HG03520 (cell line): Measurements from ENCODE around the gene TSPYL2.

Source experiments
- ATAC-seq: cut with Tn5 transposase; IDR thresholded peaks from one replicate; pipeline ENCODE4 v1.9.1; 2021; ENCODE audit warnings: mild to moderate bottlenecking, moderate library complexity; ENCODE audit not compliant: unreplicated experiment

The TSPYL2 gene

DNA sequence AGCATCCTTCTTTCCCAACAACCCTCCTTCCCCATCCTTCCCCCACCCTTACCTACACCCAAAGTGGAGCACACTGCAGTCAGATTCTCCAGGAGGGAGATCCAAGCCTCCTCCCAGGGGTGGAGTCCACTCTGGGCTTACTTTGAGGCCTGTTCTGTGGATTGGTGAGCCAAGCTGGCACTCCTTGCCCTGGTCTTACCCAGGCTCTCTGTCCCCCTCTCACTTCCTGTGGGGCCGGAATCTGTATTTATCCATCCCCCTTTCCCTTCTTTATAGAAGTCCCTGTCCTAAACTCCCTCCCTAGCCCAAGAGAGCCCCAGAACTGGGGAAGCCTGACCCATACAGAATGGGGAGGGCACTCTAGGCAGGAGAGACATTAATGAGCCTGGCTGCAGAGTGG, 3.2 kb upstream of the TSPYL2 start:
- ATAC-seq = no peak

DNA sequence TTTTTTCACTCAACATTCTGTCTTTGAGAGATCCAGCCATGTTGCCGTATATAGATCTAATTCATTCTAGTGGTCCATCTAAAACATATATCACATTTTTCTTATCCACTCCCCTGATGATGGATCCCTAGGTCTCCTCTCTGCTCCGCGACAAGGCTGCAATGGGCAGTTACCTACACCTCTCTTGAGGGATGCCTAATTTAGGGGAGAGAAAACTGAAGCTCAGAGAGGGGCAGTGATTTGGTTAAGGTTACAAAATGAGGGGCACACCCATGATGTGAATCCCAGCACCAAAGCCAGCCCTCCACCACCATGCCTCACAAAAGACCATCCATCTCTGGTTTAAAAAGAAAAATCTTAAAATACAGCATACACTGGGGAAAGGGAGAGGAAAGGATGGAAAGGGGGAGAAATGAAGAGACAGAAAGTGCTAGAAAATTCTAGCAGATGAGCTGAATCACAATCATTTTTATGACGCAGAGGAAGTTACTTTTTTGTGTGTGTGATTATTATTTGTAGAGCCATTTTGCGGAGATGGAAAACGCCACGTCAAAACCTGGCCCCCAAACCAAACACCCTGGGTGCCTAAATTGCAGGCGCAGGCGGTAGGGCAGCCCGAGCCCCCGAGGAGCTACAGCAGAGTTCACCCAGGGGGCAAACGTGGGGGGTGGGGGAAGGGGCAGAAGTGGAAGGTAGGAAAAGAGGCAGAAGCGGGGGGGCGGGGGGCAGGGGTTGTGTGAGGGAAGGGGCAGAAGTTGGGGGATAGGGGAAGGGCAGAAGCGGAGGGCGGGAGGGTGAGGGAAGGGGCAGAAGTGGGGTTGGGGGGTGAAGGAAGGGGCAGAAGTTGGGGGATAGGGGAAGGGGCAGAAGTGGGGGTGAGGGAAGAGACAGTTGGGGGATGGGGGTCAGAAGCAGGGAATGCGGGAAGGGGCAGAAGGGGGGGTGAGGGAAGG, 1.3 kb upstream of the TSPYL2 start:
- ATAC-seq = no peak

DNA sequence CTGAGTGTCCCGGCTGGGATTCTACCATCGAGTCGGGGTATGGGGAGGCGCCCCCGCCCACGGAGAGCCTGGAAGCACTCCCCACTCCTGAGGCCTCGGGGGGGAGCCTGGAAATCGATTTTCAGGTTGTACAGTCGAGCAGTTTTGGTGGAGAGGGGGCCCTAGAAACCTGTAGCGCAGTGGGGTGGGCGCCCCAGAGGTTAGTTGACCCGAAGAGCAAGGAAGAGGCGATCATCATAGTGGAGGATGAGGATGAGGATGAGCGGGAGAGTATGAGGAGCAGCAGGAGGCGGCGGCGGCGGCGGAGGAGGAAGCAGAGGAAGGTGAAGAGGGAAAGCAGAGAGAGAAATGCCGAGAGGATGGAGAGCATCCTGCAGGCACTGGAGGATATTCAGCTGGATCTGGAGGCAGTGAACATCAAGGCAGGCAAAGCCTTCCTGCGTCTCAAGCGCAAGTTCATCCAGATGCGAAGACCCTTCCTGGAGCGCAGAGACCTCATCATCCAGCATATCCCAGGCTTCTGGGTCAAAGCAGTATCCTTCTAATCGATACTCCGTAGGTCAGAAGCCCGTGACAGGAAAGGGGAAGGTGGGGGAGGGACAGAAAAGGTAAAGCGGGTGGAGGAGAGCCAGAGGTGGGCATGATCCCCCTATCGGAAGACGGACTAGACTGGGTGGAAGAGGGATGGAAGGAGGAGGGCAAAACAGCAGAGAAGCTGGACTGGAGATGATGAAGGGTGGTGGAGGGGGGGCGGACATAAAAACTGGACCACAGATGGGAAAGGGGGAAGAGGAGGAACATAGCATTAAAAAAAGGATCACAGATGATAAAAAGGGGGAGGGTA, 828 bp downstream of the TSPYL2 start:
- no peak for ATAC-seq

DNA sequence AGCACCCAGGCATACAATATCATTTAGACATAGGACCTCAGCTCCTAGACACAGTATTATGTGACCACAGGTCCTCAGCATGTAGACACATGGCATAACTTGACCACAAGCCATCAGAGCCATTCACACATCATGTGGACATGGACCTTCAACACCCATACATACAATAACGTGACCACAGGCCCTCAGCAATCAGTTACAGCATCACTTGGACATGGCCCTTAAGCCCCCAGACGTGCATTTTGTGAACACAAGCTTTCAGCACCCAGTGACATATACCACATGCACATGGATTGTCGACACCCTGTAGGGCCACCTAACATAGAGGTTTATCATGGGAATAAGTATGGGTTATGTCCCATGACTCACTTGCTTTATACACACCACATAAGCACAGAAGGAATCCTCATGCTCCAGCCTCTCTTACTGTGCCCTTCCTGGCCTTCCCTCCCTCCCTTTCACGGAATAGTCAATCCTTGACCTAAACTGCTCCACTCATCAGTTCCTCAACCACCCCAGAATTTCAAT, 1.9 kb downstream of the TSPYL2 start:
- ATAC-seq = no peak

DNA sequence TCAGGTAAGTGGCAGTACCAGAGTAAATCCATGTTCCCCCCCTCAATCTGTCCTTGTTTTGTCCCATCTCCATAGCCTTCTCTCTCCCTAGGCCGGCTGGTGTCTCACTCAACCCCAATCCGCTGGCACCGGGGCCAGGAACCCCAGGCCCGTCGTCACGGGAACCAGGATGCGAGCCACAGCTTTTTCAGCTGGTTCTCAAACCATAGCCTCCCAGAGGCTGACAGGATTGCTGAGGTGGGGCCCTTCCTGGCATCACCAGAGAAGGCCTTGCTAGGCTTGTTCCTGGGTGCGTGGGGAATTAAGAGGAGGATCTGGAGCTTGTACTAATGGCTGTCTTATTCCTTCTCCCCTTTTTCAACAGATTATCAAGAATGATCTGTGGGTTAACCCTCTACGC, 2.7 kb downstream of the TSPYL2 start:
- no peak for ATAC-seq

DNA sequence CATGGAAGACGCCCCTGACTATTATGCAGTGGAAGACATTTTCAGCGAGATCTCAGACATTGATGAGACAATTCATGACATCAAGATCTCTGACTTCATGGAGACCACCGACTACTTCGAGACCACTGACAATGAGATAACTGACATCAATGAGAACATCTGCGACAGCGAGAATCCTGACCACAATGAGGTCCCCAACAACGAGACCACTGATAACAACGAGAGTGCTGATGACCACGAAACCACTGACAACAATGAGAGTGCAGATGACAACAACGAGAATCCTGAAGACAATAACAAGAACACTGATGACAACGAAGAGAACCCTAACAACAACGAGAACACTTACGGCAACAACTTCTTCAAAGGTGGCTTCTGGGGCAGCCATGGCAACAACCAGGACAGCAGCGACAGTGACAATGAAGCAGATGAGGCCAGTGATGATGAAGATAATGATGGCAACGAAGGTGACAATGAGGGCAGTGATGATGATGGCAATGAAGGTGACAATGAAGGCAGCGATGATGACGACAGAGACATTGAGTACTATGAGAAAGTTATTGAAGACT, 3.6 kb downstream of the TSPYL2 start:
- ATAC-seq = no peak

DNA sequence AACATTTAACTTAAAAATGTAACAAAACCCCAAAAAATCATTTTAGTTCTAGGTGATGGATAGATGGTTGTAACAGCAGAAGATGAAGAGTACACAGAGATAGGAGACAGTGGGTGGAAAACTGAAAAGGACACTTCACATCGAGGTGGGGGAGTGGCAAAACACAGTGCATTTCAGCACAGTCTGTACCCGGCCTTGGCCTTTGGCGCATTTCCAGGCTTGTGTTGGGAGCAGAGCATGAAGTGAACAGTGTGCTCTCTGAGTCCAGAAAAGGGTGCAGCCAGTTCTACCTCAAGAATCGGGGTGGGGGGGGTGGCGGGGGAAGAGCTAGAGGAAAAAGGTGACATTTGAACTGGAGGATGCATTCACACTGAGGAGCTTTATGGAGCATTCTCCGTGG, 4.3 kb downstream of the TSPYL2 start:
- no peak for ATAC-seq

DNA sequence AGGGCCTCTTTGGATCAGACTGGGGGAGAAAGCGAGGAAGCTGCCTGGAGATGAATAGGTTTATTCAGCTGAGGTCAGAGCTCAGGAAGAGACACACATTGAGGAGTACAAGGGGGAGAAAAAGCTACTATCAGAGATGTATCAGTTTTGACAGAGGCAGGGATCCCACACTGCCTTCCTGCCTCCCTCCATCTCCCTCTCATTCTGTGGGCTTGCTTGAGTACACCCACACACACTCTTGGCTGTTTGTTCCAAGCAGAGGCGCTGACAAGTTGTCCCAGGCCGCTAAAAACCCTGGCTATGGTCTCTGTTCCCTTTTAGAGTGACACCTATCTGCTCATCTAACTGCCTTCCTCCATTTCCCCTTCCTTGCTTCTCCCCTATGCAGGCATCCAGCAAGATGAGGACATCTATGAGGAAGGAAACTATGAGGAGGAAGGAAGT, 5.2 kb downstream of the TSPYL2 start:
- no peak for ATAC-seq

DNA sequence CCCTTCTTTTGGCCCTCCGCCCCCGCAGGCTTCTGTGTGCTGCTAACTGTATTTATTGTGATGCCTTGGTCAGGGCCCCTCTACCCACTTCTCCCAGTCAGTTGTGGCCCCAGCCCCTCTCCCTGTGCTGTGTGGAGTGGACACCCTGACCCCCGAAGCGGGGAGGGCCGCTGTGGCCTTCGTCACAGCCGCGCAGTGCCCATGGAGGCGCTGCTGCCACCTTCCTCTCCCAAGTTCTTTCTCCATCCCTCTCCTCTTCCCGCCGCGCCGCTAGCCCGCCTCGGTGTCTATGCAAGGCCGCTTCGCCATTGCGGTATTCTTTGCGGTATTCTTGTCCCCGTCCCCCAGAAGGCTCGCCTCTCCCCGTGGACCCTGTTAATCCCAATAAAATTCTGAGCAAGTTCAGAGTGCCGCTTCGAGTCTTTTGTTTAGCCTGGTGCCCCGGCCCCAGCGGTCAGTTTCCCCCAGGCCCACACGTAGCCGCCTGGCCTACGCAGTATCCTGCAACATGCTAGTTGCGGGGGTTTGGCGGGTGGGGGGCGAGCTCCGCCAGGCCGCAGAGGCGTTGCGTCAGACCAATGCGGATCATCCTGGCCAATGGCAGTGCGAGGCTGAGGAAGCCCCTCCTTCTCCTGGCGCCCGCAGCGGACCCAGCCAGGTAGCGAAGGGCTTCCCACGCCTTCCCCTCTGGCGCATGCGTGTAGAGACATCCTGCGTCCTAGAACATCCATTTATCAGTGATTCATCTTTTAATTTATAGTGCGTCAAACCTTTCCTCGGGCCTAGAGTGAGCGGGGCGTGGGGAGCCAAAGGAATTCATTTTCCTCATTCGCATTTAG, 6.2 kb downstream of the TSPYL2 start:
- ATAC-seq = peak; percentile 35

DNA sequence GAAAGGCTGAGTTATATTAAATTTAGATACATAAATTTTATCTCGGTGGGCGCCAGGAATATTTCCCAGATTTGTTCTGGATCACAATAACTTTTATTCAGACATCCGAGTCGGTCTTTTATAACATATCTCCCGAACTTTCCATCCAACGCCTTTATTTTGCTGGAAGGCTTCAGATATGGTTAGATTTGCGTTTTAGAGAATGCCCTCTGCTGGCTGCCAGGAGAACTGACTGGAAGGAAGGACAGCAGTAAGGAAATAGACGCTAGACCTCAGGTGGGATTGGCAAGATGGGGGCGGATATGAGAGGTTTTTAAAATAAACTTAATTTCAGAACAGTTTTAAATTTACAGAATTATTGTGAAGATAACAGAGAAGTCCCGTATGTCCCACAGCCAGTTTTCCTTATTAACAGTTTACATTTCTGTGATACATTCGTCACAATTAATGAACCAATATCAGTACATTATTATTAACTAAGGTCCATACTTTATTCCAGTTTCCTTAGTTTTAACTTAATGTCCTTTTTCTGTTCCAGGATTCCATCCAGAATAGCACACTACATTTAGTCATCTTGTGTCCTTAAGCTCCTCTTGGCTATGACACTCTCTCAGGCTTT, 7.2 kb downstream of the TSPYL2 start:
- ATAC-seq = no peak

DNA sequence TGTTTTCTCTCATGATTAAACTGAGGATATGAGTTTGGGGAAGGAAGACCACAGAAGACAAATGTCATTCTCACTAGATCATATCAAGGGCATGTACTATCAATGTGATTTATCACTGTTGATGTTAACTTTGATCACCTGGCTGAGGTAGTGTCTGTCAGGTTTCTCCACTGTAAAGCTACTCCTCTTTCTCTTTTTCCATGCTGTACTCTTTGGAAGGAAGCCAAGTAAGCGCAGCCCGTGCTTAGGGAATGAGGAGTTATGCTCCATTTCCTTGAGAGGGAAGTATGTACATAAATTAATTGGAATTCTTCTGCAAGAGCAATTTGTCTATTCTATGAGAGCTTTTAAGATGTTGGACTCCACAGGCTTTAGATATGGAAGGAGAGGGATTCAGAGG, 7.8 kb downstream of the TSPYL2 start:
- no peak for ATAC-seq

DNA sequence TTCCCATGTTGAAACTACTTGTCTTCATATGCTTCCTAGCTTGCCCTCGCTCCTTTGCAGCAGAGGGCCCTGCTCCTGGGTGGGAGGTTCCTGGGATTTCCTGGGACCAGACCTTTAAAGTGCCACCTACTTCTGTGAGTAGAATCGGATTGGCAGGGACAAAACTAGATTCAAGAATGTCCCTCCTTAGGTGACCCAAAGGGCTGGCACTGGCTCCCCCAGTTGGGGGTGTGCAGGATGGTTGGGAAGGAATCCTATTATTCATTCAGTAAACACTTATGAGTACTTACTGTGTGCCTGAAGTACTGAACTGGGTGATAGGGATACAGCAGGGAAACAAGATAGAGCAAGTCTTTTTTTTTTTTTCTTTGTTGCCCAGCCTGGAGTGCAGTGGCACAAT, 9.2 kb downstream of the TSPYL2 start:
- no peak for ATAC-seq

DNA sequence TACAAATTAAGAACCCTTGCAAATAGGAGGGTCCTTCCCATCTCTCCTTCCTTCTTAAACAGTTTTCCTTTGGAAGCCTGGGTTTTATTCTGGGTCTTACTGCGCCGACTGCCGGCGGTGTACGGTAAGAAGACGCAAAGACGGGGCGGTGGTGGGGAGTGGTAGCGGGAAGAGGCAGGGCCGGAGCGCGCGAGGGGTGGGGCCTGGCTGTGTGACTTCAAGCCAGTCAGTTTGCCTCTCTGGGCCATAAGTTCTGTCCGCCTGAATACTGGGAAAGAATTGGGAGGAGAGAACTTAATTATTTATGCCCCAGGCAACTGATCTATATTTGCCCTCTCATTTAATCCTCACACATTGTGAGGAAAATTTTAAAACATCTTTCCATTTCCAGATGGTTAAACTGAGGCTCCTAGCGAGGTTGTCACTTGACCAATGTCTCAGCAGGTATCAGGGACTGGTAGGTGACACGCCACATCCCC, 11.0 kb downstream of the TSPYL2 start:
- peak; percentile 37 for ATAC-seq

DNA sequence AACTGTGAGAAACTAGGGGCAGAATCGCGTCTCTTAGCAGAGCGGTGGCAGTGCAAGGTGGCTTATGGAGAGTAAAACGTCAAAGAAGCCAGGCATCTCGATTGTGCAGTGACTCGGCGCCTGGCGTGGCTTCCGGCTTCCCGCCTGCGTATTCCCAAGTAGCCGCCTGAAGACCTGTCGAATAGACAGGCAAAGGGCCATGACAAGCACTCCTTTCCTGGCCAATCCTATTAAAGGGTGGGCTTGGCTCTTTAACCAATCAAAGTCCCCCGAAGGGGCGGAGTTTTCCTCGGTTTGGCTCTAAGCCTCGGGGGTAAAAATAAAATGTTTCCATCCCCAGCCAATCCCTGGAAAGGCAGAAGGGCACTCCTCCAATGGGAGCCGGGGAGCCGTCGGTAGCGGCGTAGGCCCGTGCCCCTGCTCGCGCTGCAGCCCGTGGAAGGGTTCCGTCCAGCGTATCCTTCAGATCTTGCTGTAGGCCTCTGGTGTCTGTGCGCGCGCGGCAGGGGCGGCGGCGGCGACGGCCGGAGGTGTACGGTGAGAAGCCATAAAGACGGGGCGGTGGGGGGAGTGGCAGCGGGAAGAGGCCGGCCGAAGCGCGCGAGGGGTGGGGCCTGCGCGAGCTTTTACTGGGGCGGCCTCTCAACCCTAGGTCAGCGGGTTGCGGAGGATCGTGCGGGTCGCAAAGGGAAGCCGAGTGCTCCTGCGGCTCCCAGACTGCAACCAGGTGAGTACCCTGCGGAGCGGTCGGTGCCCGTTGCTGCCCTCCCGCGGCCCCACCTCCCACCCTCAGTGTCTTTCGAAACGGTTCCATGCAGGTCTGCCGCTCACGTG, 11.8 kb downstream of the TSPYL2 start, which contains the start of gene KANTR:
KANTR (plus strand) TSS at position 395 of the 834 bp plus-strand sequence. CDS start 30,131 bp downstream, outside the sequence.
- peak; percentile 78 for ATAC-seq

DNA sequence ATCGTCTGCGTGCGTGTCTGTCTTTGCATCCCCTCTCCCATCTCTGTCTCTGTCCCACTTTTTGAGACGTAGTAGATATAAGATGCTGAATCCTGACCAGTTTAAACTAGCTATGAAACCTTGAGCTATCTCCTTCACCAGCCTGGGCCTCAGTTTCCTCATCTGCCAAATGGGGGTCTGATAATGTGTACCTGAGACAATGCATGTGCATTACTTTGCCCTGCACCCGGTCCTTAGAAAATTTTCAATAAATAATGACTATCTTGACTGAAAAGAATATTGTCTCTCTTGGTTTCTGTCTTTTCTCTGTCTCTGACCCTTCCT, 12.4 kb downstream of the TSPYL2 start:
- ATAC-seq = no peak

DNA sequence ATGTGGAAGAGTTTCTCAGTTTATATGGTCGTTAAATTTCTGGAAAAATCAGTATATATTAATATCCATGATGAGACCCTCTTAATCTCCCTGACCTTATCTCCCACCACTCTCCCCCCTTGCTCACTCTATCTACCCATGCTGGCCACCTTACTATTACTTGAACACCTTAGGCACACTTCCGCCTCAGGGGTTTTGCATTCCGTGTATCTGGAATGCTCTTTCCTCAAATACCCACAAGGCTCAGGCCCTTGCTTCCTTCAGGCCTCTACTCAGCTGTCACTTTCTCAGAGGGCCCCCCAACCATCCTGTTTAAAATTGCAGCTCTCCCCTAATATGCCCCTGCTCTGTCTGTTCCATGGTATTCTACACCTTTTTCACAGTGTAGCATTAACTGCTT, 13.6 kb downstream of the TSPYL2 start:
- ATAC-seq = no peak

DNA sequence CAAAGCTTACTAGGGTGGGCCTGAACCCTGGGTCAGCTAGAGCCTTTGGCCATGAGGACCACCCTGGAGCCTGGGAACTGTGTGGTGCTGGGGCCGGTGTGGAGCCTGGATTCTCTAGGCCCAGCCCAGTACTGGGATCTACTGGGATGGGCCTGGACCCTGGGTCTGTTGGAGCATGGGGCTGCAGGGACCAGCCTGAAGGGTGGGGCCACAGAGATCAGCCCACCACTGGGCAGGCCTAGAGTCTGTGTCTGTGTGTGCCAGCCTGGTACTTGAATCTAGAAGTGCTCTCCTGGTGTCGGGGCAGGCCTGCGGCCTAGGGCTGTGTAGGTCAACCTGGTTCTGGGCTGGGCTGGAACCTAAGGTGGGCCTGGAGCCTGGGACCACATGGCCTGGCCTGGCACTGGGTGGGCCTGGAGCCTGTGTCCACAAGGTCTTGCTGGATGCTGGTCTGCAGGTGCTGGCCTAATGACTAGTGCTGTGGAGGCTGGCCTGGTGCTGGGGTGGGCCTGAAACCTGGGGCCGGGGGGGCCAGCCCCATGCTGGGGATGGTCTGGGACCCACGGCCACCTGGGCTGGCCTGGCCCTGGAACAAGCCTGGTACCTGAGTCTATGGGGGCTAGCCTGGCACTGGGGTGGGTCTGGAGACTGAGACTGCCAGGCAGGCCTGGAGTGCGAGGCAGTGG, 32.8 kb downstream of the TSPYL2 start:
- no peak for ATAC-seq

DNA sequence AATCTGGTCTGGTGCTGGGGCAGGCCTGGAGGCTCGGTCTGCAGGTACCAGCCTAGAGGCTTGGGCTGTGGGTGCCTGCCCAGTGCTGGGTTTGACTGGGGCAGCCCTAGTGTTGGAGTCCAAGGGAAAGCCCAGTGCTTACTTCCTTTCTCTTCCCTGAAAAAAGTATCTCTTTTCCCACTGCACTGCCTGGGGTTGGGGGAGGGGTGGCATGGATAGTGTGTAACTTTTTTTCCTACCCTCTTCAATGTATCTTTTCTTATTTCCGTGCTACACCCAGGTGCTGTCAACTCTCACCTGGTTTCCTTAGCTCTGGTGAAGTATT, 33.3 kb downstream of the TSPYL2 start:
- ATAC-seq = no peak
